GM19240 (cell line): ENCODE measurements around the gene DSCAML1.

Experiments
- DNase-seq: peaks from one replicate; pipeline ENCODE4 v3.0.0; 2011; ENCODE audit warnings: low spot score; ENCODE audit not compliant: insufficient read length

DSCAML1 gene

GRCh38 chr11:117387992-117388755, 408.8 kb downstream of the DSCAML1 start:
- no peak for DNase-seq

- no peak for DNase-seq
Observed at GRCh38 chr11:117385906-117386305, 411.1 kb downstream of the DSCAML1 start.

GRCh38 chr11:117385471-117385870, 411.5 kb downstream of the DSCAML1 start:
- no peak for DNase-seq

DNA sequence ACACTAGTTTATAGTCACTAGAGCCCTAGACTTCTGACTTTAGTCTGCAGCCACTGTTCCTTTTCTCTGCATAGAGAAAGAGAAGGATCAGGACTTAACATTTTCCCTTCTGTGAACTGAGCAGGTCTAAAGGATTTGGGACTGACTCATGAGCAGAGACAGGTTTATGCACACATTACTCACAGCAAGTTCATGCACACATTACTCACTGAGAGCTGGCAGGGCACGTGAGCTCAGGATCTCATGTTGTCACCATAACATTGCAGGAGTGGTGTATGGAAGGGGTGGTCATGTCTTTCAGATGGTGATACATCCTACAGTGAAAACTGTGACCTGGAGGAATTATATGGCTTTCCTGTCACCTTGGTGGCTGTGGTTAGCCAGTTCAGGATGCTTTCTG, 413.0 kb downstream of the DSCAML1 start:
- DNase-seq = no peak

DNA sequence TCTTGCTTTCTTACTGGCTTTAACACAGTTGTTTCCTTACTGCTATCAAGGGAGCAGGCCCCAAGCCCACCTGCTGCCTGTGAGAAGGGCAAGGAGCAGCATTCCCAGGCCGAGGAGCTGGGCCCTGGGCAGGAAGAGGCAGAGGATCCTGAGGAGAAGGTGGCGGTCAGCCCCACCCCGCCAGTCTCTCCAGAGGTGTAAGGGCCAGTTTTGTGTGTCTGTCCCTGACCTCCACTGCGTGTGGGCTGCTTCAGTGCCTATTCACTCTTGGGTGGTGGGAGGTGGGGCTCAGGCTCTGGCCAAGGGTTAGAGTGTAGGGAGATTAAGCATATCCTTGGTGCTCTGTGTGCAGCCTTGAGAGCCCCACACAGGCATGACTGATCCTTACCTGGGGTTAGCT, 414.3 kb downstream of the DSCAML1 start:
- no peak for DNase-seq

DNA sequence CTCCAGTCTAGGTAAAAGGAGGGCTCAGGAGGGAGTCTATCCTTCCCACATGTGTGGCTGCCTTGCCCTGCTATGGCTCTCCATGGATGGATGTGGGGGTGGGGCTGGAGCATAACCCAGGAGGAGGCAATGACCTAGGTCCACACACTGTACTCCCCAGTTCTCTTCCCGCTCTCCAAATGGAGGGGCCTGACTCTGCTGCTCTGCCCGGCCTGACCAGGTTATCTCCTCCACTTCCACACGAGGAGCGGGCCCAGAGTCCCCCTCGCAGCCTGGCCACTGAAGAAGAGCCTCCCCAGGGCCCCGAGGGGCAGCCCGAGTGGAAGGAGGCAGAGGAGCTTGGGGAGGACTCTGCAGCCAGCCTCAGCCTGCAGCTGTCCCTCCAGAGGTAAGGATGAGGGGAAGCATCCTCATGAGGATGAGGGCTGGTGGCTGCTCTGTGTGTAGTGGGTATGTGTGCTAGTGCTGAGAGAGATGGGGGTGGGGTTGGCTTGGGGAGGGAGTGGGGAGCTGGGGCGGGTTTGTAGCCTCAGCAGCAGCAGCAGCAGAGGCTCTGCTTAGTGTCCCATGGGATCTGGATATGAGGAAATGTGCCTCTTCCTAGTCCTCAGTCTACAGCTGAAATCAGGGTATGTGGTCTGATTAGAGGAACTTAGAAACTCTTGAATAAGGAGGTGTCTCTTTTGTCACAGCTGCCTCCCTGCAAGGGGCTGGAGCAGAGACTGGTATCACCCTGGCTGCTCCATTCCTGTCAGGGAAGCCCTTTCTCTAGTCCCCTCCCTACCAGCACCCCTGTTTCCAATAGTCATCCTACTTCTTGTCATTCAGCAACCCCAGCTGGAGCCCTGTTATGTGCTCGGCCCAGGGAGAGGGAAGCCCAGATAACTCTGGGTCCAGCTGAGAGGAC, 415.3 kb downstream of the DSCAML1 start:
- DNase-seq = no peak

GRCh38 chr11:117380676-117381075, 416.3 kb downstream of the DSCAML1 start:
- no peak for DNase-seq

GRCh38 chr11:117378976-117379865, 417.8 kb downstream of the DSCAML1 start:
- no peak for DNase-seq
